GM18505 (cell line): ENCODE data around the gene TLNRD1.

Experiments used
- ATAC-seq: cut with Tn5 transposase; IDR thresholded peaks from one replicate; pipeline ENCODE4 v1.9.1; 2021; ENCODE audit not compliant: unreplicated experiment
- POLR2A ChIP-seq: IDR thresholded peaks from 4 replicates; pipeline ENCODE4 v1.6.1; 2011; ENCODE audit warnings: borderline replicate concordance; ENCODE audit not compliant: insufficient read depth, insufficient read length; ENCODE audit errors: extremely low read depth

Gene TLNRD1

DNA sequence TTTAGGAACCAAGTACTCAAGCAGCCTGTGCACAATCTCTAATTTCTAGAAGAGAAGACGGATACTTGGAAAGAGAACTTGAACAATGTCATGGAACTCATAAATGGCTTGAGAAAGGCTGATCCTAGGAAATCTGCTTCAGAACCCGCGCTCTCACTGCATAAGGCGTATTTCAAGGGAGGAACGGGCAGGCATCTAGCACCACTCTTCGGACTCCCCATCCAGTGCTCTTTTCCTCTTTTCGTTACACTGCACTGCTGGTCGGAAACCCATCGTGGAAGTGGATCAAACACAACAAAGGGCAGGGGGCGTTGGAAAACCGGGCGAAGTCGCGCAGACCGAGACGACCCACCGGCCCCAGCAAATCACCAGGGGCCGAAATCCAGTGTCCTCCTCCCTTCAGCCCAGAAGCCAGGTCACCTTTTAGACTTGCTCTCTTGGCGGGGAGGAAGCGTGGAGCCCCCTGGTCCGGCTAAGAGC lies 539 bp upstream of the TLNRD1 start:
- ATAC-seq = no peak
- TF ChIP-seq POLR2A = no peak

DNA sequence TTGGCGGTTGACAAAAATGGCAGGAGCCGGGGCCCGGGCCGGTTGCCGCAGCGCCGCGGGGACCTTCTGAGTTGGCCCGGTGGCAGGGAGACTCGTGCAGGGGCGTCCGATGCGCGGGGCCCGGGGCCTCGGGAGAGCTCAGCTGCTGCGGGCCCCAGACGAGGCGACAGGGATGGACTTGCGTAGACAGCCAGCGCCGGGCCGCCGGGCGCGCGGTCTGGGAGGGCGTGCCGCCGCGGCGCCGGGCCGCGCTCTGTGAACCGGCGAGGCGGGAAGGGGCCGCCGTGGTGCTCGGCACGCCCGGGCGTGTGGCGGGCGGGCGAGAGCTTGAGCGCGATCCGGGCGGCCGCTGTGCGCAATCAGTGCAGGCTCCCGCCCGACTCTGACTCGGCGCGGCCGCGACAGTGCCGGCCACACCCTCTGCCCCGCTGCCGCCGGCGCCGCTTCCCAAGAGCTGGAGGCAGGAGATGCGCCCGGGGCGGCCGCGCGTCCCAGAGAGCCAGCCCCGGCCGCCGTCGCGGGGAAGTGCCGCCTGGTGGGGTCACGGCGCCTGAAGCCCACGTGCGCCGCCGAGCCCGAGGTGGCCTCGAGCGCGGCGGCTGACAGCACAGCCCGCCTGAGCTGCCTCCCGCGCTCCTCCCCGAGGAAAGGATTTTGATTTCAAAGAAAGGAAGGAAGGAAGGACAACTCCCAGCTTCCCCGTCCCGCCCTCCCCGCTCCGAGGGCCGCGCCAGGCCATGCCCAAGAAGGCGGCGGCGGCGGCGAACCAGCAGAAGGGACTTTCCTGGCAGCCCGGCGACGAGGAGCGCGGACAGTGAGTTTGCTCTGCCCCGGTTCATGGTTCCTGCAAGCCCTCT lies 657 bp downstream of the TLNRD1 start:
- peak; percentile 52 for TF ChIP-seq POLR2A
- peak; percentile 37 for ATAC-seq

DNA sequence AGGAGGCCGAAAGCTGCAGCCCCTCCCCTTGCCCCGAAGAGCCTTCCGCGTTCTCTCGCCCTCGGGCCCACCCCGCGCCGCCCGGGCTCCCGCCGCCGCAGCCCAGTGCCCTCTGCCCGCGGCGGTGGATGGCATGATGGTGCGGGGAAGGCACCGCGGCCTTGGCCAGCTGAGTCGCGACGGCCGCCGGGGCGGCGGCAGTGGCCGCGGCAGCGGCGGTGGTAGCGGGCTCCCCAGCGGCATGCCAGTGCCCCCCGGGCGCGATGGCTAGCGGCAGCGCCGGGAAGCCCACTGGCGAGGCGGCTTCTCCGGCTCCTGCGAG lies 1.2 kb downstream of the TLNRD1 start:
- TF ChIP-seq POLR2A = no peak
- no peak for ATAC-seq

DNA sequence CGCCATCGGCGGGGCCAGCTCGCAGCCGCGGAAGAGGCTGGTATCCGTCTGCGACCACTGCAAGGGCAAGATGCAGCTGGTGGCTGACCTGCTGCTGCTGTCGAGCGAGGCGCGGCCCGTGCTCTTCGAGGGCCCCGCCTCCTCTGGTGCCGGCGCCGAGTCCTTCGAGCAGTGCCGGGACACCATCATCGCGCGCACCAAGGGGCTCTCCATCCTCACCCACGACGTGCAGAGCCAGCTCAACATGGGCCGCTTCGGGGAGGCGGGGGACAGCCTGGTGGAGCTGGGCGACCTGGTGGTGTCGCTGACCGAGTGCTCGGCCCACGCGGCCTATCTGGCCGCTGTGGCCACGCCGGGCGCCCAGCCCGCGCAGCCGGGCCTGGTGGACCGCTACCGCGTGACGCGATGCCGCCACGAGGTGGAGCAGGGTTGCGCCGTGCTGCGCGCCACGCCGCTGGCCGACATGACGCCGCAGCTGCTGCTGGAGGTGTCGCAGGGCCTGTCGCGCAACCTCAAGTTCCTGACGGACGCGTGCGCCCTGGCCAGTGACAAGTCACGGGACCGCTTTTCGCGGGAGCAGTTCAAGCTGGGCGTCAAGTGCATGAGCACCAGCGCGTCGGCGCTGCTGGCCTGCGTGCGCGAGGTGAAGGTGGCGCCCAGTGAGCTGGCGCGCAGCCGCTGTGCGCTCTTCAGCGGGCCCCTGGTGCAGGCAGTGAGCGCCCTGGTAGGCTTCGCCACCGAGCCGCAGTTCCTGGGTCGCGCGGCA lies 1.8 kb downstream of the TLNRD1 start:
- TF ChIP-seq POLR2A = no peak

DNA sequence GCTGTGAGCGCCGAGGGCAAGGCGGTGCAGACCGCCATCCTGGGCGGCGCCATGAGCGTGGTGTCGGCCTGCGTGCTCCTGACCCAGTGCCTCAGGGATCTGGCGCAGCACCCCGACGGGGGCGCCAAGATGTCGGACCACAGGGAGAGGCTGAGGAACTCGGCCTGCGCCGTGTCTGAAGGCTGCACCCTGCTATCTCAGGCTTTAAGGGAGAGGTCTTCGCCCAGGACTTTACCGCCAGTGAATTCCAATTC lies 2.3 kb downstream of the TLNRD1 start:
- TF ChIP-seq POLR2A = no peak
- no peak for ATAC-seq

More for the DNA sequence above, 1.8 kb downstream of the TLNRD1 start:
- ATAC-seq = no peak

DNA sequence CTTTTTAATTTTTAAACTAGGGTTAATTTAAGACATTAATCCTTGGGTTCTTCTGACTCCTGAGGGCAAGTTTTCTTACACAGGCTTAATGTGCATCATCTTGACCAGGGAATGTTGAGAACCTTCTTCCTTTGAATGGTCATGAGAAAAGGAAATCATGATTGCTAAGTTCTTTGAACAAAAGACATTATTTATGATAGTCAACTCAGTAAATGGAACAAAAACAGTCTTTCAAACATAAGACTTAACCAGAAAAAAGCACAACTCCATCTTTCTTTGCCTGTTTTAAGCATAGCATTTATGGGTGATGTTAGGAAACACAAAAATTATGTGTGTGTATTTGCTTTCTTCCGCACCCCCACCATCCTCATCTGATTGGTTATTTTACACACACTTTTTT lies 5.4 kb downstream of the TLNRD1 start:
- no peak for TF ChIP-seq POLR2A
- ATAC-seq = no peak

DNA sequence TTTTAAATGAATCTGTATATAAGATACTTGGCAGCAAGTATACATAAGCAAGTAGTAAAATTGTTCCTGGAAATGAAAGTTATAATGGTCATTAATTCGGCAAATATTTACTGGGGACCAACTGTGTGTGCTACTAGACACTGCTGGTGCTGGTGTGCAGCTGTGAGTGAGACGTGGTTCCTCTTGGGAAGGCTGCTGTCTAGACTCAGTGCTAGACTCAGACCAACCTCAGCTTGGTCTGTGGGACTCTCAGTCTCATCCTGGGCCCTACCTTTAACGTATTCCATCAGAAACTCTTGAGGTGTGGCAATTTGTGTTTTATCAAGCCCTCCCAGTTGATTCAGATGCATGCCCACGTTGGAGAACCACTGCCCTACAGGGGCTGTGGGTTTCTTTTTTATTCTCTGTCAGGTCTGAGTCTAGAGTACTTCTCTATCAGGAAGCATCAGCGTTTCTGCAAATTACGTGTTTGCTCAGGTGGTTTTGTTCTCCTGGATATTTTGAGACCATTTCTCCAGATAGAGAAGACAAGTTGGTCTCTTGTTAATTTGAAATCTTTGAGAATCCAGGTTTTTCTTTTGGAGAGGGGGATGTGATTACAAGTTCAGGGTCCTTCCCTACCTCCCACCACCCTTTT lies 6.8 kb downstream of the TLNRD1 start:
- ATAC-seq = no peak
- TF ChIP-seq POLR2A = no peak

DNA sequence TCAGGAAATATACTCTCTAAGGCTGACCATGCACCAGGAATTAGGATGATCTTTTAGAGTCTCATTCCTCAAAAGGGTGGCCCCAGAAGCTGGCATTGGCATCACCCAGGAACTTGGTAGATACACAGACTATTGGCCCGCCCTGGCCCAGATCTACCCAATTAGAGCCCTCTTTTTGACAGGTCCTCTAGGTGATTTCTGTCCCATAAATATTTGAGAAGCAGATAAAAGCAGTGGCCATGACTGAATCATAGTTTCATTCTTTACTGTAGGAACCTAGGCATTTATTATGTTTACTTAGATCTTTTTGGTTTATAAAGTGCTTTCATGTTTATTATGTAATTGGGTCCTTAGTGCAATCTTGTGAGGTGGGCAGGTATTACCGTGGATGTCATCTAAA lies 7.6 kb downstream of the TLNRD1 start:
- TF ChIP-seq POLR2A = no peak
- ATAC-seq = no peak

DNA sequence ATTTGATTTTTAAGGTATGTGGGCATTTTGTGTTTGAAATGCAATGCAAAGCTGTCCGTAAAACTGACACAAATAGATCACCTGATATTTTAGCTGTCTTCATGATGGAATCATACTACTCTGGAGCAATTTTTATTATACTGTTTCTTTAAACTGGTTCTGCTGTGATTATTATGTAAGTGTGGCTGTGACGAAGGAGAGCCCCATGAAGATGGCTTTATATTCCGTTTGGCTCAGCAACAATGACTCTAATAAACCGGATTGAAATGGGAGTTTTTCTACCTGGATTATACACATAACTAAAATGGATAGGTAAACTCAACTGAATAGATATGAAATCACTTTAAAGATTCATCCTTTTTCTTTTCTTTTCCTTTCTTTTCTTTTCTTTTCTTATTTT lies 9.4 kb downstream of the TLNRD1 start:
- ATAC-seq = no peak
- TF ChIP-seq POLR2A = no peak

DNA sequence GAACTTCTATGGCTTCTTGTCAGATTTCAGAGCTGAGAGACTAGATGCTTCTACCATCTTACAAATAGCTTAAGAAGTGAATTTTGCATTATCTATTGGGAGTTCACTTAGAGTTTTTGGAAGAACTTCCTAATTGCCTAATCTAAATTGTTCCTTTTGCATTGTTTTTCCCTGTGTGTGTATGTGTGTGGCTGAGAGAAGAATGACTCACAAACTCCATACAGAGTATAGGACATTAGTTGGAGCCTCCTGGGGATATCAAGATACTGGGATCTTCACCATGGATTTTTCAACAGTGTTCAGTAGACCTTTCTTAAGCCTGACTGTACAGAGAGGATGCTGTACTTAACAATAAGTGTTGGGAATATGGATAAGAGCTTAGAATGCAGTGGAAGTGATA lies 10.9 kb downstream of the TLNRD1 start:
- TF ChIP-seq POLR2A = no peak
- ATAC-seq = no peak

DNA sequence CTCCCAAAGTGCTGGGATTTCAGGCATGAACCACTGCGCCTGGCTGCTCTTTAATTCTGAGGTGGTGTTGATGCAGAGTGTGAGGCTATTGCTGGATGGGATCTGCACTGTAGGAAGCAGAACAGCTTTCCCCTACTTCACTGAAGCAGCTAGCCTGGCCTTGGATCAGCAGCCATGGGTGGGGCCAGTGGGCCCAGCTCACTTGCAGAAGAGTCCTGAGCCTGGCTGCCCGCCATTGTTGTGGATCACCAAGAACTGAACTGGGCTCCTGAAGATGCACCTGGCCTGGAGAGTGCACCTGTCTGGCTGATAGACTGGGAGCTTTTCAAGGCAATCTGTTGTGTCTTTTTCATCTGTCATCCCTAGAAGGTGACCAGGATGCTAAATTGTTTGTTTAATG lies 11.9 kb downstream of the TLNRD1 start:
- no peak for ATAC-seq
- no peak for TF ChIP-seq POLR2A

DNA sequence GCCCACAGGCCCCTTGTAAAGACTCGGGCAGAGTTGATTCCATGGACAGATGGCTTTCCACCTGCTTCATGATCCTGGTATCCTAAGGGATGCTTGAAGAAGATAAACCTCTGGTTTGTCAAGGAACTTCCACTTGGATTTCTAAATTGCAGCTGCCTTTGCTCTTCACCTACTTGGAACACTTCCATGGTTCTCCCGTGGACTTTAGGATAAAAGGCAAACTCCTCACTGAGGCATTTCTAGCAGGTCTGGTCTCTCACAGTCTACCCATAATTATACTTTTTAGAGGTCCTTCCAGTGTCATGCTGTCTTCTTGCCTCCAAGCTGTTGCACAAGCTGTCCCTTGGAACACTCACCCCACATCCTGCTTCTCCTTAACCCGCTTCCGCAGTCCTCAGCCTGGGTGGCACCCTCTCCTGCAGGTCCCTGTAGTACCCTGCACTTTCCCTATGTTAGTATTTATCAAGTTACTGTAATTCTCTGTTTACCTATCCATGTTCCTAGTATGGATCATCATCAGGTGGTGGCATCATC lies 12.7 kb downstream of the TLNRD1 start:
- TF ChIP-seq POLR2A = no peak
- no peak for ATAC-seq

DNA sequence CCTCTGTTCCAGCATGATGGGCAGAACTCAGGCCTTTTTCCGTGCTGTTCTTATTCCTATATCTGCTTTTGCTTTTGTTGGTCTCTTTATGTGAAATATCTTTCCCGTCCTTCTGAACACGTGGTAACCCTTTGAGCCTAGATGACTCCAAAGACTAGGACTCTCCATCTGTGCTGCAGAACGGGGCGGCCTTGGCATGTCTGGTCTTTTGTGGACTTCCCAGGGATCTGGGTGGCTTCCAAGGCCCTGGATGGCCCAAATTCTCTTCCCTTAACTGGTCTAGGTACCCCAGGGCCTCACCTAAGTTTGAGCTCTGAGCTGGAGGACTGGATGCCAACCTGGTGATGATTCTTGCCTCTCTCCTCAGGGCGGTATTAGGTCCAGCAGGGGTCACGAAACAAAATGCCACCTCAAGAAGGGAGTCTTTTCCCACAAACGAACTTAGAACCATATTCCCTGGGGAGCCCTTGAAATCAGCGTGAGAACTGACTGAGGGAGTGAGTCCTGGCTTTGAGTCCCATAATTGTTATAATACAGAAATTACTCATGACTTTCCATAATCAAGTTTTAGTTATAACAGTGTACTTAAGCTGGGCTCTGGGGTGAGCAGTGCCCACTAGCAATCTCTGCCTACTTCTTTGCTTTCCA lies 13.8 kb downstream of the TLNRD1 start:
- ATAC-seq = no peak
- no peak for TF ChIP-seq POLR2A

DNA sequence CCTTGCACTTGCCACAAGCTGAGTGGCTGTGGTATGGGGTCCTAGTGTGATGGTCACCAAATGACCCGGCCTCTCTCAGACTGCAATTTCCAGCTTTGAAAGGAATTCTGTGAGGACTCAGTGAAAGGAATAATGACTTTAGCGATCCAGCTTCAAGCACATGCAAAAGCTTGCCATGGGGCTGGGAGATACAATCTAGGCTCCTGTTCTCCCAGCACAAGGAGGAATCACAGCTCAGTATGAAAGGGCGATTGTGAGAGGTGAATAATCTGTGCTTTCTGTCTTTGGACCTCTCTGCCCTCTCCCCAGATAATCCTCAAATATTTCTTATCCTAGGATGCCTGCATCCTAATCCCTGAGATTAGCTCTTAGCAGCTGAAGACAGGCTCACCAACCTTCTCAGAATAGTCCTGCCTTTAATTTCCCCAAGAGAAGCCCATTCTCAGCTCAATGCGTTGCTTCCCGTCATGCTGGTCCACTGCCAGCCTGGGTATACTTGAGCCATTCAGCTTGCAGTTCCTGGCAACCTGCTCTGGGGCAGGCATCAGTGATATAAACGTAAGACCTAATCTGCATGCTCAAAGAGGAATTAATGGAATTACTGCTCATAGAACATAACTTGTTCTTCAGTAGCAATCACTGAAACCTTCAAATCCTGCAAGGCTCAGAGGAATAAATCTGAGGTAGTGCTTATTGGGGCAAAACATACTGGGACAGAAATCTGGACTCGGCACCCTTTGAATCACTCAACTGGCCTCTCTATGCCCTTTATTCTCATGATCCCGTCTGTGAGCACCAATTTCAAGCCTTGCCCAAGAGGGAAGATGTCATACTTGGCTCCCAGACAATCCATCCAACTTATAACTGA lies 15.1 kb downstream of the TLNRD1 start:
- ATAC-seq = no peak
- no peak for TF ChIP-seq POLR2A
